Right lung (tissue), 5 donors: ENCODE results near the gene COL6A1. TPM values are rescaled to one million over a fixed set of nuclear protein-coding genes. Genes with fewer than 3 reads are reported as not detected.
"Not testable (repeated sequence)": the region's sequence is repeated elsewhere in the genome, so short reads cannot be mapped to it uniquely, and the experiment has no call there.

ENCODE experiments used
- DNase-seq, 2 donors: peaks; one replicate each; pipeline ENCODE4 v3.0.0-alpha.2; 2013
- polyA plus RNA-seq, 5 donors: library from polyadenylated mRNA; unstranded; fragments of 120-200 nt; gene quantifications; one replicate each; pipeline versions ENCODE4 v1.2.1 to v1.2.3, GENCODE V29; 2013; ENCODE audit warnings: inconsistent platforms in 1 of 5, low replicate concordance in 1 of 5; ENCODE audit not compliant: insufficient read length in 5 of 5, insufficient read depth in 1 of 5

COL6A1 gene
- polyA plus RNA-seq, 5 donors = 261 to 594 (median 343) TPM

DNA sequence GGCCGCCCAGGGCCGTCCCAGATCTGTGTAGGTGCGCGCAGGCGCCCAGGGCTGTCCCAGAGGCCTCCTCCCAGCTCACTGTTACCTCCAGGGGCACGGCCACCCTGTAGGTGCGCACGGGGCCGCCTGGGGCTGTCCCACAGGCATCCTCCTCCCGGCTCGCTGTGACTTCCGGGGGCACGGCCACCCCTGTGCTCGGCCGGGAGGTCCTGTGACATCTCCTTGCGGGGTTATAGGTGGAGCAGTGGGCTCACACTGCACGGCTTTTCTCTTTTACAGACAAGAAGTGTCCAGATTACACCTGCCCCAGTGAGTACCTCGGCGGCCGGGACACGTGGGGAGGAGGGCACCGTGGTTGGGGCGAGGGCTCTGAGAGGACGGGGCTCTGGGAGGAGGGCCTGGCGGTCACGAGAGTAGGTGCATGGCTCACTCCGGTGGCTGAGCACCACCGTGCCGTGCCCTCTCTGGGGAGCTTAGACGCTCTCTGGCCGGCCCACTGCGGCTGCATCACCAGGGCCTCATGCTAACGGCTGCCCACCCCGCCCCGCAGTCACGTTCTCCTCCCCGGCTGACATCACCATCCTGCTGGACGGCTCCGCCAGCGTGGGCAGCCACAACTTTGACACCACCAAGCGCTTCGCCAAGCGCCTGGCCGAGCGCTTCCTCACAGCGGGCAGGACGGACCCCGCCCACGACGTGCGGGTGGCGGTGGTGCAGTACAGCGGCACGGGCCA is 21.4 kb downstream of the COL6A1 start:
- DNase-seq = no peak

DNA sequence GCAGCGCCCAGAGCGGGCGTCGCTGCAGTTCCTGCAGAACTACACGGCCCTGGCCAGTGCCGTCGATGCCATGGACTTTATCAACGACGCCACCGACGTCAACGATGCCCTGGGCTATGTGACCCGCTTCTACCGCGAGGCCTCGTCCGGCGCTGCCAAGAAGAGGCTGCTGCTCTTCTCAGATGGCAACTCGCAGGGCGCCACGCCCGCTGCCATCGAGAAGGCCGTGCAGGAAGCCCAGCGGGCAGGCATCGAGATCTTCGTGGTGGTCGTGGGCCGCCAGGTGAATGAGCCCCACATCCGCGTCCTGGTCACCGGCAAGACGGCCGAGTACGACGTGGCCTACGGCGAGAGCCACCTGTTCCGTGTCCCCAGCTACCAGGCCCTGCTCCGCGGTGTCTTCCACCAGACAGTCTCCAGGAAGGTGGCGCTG is 22.0 kb downstream of the COL6A1 start:
- no peak for DNase-seq

DNA sequence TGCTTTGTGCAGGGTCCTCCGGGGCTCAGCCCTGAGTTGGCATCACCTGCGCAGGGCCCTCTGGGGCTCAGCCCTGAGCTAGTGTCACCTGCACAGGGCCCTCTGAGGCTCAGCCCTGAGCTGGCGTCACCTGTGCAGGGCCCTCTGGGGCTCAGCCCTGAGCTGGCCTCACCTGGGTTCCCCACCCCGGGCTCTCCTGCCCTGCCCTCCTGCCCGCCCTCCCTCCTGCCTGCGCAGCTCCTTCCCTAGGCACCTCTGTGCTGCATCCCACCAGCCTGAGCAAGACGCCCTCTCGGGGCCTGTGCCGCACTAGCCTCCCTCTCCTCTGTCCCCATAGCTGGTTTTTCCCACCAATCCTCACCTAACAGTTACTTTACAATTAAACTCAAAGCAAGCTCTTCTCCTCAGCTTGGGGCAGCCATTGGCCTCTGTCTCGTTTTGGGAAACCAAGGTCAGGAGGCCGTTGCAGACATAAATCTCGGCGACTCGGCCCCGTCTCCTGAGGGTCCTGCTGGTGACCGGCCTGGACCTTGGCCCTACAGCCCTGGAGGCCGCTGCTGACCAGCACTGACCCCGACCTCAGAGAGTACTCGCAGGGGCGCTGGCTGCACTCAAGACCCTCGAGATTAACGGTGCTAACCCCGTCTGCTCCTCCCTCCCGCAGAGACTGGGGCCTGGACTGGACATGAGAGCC is 22.7 kb downstream of the COL6A1 start:
- no peak for DNase-seq

DNA sequence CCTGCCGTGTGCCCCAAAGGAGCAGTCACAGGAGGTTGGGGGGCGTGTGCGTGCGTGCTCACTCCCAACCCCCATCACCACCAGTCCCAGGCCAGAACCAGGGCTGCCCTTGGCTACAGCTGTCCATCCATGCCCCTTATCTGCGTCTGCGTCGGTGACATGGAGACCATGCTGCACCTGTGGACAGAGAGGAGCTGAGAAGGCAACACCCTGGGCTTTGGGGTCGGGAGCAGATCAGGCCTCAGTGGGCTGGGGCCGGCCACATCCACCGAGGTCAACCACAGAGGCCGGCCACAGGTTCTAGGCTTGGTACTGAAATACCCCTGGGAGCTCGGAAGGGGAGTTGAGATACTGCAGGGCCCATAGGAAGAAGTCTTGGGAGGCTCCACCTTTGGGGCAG is 23.5 kb downstream of the COL6A1 start:
- no peak for DNase-seq

DNA sequence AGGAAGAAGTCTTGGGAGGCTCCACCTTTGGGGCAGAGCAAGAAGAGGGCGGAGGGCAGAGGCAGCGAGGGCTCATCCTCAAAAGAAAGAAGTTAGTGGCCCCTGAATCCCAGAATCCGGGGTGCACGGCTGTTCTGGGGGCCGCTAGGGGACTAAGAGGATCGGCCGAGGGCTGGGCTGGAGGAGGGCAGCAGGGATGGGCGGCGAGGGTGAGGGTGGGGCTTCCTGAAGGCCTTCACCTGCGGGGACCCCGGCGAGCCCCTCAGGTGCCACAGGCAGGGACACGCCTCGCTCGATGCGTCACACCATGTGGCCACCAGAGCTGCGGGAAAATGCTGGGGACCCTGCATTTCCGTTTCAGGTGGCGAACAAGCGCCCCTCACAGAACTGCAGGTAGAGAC is 23.9 kb downstream of the COL6A1 start:
- DNase-seq = no peak

DNA sequence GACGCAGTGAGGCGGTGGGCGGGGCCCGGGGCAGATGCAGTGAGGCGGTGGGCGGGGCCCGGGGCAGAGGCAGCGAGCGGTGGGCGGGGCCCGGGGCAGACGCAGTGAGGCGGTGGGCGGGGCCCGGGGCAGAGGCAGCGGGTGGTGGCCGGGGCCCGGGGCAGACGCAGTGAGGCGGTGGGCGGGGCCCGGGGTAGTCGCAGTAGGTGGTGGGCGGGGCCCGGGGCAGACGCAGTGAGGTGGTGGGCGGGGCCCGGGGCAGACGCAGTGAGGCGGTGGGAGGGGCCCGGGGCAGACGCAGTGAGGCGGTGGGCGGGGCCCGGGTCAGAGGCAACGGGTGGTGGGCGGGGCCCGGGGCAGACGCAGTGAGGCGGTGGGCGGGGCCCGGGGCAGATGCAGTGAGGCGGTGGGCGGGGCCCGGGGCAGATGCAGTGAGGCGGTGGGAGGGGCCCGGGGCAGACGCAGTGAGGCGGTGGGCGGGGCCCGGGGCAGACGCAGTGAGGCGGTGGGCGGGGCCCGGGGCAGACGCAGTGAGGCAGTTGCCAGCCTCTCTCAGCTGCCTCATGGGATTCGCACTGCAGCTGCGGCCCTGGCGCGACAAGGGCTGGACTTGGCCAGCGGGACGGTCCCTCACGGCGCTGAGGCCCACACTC is 24.4 kb downstream of the COL6A1 start:
- not testable (repeated sequence) for DNase-seq

DNA sequence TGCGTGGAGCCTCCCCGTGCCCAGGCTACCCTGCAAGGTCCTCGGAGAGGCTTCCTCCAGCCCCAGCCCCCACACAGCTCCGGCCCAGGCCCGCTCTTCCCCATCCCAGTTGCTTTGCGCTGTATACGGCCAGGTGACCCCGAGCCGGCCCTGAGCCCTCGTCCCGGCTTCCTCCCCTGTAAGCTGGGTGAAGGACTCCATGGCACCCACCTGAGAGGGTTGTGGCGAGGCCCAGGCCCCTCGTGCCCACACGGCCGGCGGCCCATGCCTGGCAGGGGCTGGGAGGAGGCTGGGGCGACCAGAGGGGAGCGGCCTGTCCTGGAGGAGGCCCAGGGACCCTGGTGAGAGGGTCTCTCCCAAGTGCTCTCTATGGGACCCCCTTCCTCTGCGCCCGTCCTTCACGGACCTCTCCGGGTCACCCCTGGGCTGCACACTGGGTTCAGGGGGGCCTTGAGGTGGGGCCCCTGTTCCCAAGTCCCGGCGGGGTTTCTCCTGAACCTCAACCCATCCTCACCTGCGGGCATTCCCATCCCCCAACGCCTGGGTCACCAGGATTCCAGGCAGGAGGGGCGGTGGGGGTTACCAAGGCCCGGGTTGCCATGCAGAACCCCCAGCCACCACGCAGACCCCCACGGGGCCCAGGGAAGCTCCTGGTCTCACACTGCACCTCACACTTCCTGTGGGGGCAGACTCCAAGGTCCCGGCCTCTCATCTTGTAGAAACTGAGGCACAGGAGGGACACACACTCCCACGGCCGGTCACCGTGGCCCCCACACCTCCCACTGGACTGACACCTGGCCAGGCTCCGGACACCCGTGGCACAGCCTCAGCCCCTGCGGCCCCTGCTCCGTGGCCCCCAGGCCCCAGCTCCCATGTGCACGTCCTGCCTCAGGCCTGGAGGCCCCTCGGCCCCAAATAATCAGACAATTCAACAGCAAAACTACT is 25.2 kb downstream of the COL6A1 start:
- DNase-seq = no peak

DNA sequence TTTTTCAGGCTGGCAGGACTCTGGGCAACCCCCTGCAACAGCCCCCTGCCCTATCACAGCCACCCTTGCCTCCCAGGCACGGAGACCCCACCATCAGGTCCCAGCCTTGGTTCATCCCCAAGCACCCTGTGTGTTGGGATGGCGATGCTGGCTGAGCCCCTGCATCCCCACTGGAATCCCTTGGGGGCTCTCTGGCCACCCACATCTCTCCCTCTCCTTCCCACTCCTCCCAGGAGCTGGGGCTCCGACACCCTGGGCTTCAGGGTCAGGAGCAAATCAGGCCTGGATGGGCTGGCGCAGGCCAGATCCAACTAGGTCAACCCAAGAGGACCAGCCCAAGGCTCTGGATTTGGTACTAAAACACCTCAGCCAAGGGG is 25.9 kb downstream of the COL6A1 start:
- no peak for DNase-seq

DNA sequence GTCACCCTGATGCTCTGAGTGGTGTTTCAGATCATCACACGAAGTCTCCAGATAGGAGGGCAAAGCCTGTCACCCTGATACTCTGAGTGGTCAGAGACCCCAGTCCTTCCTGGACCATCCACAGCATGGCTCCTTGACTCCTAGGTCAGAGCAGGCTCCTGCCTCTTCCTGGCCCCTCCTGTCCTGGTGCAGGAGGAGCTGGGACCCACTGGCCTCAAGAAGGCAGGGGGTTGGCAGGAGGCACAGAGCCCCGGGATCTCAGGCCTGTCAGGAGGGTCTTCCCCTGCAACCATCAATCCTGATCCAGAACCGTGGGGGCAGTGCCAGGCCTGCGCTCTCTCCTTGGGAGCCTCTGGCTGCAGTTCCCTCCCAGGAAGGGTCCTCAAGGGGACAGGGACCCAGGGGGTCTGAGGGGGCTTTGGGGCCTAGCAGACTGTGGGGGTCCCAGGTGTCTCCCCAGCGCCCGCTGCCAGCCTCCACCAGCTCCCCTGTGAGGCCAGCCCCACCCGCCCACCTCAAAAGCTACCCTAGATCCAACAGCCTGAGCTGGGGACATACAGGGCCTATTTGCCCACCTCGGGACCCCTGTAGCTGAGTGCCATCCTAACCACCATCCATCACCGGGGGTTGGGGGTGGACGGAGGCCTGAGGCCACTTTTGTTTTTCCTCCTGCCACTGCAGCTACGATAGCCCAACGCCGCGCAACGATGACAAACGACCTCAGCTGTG is 27.5 kb downstream of the COL6A1 start:
- no peak for DNase-seq

DNA sequence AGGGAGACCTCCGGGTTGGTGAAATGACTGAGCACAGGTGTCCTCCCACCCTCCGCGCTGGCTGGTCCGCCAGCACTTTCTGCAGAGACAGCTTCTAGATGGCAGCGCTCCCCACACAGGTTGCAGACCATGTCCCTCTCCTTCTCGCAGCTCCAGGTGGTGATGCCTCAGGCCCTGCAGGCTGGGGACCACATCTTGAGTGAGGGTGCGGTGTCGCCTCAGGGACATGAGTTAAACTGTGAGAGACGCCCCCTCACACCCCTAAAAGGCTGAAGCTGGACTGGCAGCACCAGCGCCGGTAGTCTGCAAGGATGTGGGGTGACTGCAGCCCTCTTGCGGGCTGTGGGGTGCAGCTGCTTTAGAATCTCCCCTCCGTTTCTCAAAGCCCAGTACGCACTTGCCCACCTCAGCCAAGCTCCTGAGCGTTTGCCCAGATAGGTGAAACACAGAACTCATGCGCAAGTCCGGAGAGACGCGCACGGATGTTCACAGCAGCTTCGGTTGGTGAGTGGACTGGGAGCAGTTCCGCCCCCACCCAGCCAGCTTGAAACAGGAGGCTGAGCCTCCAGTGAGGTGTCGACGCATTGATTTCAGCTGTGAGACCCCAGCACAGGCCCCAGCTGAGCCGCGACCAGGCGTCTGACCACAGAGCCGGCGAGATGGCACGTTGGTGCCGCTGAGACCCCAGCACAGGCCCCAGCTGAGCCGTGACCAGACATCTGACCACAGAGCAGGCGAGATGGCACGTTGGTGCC is 28.6 kb downstream of the COL6A1 start:
- peak; percentile 28 to 47 for DNase-seq

DNA sequence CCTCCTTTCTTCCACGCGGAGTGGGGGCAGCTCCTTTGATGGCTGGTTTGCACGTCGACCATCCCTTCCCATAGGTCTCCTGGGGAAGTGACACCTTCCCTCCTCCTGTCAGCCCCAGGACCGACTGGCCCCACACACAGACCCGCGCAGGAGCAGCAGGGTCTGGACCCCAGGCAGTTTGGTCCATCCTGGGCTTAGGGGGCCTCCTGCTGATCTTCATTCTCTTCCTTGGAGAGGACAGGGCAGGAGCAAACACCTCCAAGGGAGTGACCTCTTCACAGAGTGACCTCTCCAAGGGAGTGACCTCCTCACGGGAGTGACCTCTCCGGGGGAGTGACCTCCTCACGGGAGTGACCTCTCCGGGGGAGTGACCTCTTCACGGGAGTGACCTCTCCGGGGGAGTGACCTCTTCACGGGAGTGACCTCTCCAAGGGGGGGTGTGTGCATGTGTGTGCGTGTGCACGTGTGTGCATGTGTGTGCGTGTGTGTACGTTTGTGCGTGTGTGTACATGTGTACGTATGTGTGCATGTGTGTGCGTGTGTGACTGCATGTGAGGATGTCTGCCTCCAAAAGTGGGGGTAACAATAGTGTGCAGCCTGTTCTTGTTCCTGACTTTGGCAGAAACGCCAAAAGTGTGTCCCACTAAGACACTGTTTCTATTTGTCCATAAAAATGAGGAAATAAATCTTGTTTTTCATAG is 29.8 kb downstream of the COL6A1 start:
- no peak for DNase-seq

DNA sequence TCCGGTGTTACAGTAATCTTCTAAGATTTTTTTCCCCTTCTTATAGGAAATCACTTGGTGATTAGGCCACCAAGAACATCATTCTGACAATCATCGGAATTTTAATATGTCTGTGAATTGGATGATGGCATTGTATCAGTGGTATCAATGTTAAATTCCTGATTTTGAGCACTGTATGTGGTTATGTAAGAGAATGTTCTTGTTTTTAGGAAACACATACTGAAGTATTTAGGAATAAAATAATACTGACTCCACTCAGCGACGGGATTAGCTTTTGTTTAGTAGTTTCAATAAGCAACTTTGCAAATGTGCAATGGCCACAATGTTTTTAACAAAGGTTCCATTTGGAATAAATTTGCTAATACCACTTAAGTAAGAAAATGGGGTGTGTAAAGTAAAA is 30.6 kb downstream of the COL6A1 start:
- no peak for DNase-seq

DNA sequence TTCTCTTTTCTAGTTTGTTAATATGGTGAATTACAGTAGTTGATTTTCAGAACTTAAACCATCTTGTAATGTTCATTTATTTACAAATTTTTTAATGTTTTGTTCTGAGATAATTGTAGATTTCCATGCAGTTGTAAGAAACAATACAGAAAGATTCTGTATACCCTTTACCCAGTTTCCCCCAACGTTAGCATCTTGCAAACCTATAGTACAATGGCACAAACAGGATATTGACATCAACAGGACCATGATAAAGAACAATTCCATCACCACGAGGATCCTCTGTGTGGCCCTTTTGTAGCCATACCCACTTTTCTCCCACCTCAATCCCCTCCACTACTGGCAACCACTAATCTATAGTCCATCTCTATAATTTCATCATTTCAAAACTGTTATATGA is 33.3 kb downstream of the COL6A1 start:
- DNase-seq = no peak

DNA sequence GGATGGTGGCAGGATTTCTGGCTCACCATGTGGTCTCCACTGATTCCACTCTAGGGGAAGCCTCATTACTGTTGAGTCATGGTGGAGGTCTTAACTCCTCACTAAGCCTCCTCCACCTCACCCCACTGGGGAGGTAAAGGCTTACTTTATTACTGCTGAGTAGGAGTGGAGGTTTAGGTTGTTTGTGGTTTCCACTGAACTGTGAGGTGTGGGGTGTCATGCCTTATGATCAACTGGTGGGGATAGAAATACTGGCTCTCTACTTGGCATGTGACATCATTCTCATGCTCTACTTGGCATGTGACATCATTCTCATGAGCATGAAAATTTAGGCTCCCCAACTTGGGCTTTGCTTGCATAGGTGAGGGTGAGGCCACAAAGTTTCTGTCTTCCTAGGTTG is 35.6 kb downstream of the COL6A1 start:
- no peak for DNase-seq

DNA sequence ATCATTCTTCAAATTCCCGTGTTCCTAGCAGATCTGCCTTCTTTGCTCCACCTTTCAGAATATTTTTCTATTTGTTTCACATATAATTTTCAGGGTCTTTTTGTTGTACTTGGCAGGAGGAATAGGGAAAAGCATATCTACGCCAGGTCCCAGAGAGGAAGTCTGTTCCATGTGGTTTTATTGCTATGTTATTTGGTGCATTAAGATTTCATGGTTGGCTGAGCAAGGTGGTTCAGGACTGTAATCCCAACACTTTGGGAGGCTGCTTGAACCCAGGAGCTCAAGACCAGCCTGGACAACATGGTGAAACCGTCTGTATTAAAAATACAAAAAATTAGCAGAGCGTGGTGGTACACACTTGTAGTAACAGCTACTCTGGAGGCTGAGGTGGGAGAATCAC is 36.1 kb downstream of the COL6A1 start:
- no peak for DNase-seq

DNA sequence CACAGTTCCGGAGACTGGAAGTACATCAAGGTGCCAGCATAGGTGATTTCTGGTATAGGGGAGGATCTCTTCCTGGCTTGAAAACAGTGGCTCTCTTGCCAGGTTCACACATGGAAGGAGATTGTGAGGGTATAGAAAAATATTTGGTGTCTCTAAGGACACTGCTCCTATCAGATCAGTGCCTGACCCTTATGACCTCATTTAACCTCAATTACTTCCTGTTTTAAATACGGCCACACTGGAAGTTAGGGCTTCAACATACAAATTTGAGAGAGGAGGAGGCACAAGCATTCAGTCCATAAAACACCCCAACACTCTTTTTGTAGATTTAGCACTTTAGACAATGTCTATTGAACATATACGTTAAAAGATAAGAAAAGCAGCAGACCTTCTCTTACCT is 37.0 kb downstream of the COL6A1 start:
- DNase-seq = no peak

DNA sequence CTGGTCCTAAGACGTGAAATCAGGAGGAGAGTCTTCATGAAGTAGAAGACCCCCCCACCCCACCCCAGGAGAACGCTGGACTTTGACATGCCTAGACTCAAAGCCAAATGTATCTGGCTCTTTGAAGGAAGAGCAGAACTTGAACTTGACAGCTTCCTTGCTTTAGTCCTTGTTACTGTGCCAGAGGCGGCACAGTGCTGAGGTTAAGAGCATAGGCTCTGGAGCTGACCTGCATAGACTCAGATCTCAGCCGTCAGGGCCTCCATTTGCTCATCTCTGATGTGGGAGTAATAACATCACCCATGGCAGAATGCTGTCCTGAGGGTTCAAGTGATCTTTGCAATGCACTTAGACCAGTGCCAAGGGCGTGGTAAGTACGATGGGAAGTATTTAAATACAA is 39.0 kb downstream of the COL6A1 start:
- DNase-seq = no peak

DNA sequence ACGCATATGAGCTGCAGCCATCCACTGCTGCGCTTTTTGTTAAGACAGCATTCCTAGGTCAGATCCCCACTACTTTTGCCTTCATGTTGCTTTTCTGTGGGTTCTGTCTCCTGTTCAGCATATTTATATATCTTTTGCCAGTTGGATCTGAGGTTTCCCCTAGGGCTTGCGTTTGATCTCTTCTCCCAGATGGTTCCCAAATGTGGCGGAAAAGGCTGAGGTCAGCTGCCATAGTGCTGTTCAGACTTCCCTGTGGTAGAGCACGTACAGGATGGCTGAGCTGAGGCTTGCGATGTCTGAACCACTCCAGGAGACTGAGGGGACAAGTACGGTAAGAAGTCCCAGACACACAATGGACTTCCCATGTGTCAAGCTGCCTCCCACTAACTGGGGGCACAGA is 39.8 kb downstream of the COL6A1 start:
- no peak for DNase-seq

DNA sequence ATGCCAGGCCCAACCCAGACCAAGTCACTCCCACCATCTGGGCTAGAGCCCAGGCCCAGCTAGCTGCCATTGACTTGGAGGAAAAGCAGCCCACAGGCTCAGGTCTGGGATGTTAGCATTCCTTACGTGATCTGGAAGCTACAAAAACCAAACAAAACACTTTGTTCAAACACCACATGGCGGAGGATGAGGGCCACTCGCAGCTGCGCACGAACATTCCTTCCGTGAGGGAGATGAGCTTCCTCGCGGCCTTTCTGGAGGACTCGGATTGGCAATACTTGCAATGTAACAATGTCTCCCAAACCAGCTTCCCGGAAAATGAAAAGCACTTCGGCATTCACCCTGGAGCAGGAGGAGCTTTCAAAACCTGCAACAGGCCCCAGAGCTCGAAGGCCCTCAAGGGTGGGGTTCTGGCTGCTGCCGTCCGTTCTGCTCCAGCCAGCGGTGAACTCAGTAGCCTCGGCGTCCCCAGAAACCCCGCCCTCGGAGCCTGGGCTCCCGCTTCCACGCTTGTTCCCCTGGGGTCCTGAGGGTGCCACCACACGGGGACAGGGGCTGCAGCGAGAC is 40.5 kb downstream of the COL6A1 start:
- no peak for DNase-seq
